G401.6 (cell line): Measurements from ENCODE around the gene HDAC4.

ENCODE experiments used
- FAIRE-seq: peaks from 2 replicates; lab custom pipeline; 2012; peaks lifted over from hg19 to GRCh38; lab: Jason Lieb, UNC

HDAC4 gene

GRCh38 chr2:239396881-239397681 is 3.7 kb downstream of the HDAC4 start:
- FAIRE-seq = no peak

GRCh38 chr2:239395524-239395923 is 5.3 kb downstream of the HDAC4 start:
- no peak for FAIRE-seq

- FAIRE-seq = no peak
Measured at GRCh38 chr2:239394978-239395377, 5.8 kb downstream of the HDAC4 start.

GRCh38 chr2:239394346-239394945 is 6.4 kb downstream of the HDAC4 start:
- no peak for FAIRE-seq

GRCh38 chr2:239393941-239394340 is 6.9 kb downstream of the HDAC4 start:
- no peak for FAIRE-seq

- FAIRE-seq = no peak
Measured at GRCh38 chr2:239393388-239393940, 7.4 kb downstream of the HDAC4 start.

GRCh38 chr2:239392688-239393387 is 8.0 kb downstream of the HDAC4 start:
- FAIRE-seq = no peak

GRCh38 chr2:239392072-239392357 is 8.8 kb downstream of the HDAC4 start:
- no peak for FAIRE-seq

- no peak for FAIRE-seq
Measured at GRCh38 chr2:239391286-239392071, 9.3 kb downstream of the HDAC4 start.

GRCh38 chr2:239390546-239391285 is 10.1 kb downstream of the HDAC4 start:
- FAIRE-seq = no peak

GRCh38 chr2:239389414-239390329 is 11.1 kb downstream of the HDAC4 start:
- FAIRE-seq = no peak

GRCh38 chr2:239388236-239389151 is 12.3 kb downstream of the HDAC4 start:
- no peak for FAIRE-seq

GRCh38 chr2:239387811-239388210 is 13.0 kb downstream of the HDAC4 start:
- no peak for FAIRE-seq

- FAIRE-seq = no peak
Measured at GRCh38 chr2:239386872-239387445, 13.9 kb downstream of the HDAC4 start.

- no peak for FAIRE-seq
Measured at GRCh38 chr2:239386001-239386670, 14.7 kb downstream of the HDAC4 start.

GRCh38 chr2:239385096-239386000 is 15.5 kb downstream of the HDAC4 start:
- no peak for FAIRE-seq

GRCh38 chr2:239383759-239384156 is 17.1 kb downstream of the HDAC4 start:
- FAIRE-seq = no peak
